Mesothelial cell of epicardium (in vitro differentiated cells): Measurements from ENCODE around the gene RREB1. TPM values are rescaled to one million over a fixed set of nuclear protein-coding genes. Genes with fewer than 3 reads are reported as not detected.

Experiments used
- DNase-seq, 2 experiments: peaks; one replicate each; pipeline ENCODE4 v3.0.0; 2021; ENCODE audit warnings: low spot score in 2 of 2; ENCODE audit not compliant: unreplicated experiment in 2 of 2
- H3K27ac Mint-ChIP-seq: 2 replicates; pipeline ENCODE4 v1.8.0; 2021; ENCODE audit warnings: mixed read lengths
- H3K27me3 Mint-ChIP-seq: 2 replicates; pipeline ENCODE4 v1.8.0; 2021; ENCODE audit warnings: low read depth, mixed read lengths
- H3K36me3 Mint-ChIP-seq: 2 replicates; pipeline ENCODE4 v1.8.0; 2021; ENCODE audit warnings: mixed read lengths
- H3K4me1 Mint-ChIP-seq: 2 replicates; pipeline ENCODE4 v1.8.0; 2021; ENCODE audit warnings: mixed read lengths
- H3K4me3 Mint-ChIP-seq: 2 replicates; pipeline ENCODE4 v1.8.0; 2021; ENCODE audit warnings: mild to moderate bottlenecking, moderate library complexity, mixed read lengths
- H3K9me3 Mint-ChIP-seq: 2 replicates; pipeline ENCODE4 v1.8.0; 2021; ENCODE audit warnings: mixed read lengths
- CTCF ChIP-seq: fragments of 200-600 bp; sonication (generic); IDR thresholded peaks from one replicate; pipeline ENCODE4 v1.5.0; 2021; ENCODE audit warnings: antibody characterized with exemption; ENCODE audit not compliant: unreplicated experiment
- total RNA-seq: library from RNA; stranded (reverse); gene quantifications from 3 replicates; pipeline ENCODE4 v1.2.1, GENCODE V29; 2021

RREB1 gene
- total RNA-seq, 1 donor from 2014 or later = 55.4 TPM

- no peaks in the 10 kb centered on the region for H3K27me3 Mint-ChIP-seq
- H3K9me3 Mint-ChIP-seq = no peaks in the 10 kb centered on the region
- no peak for DNase-seq
- H3K27ac Mint-ChIP-seq = peak overlapping the region; percentile 87
- no peak overlapping the region for H3K4me3 Mint-ChIP-seq
- TF ChIP-seq CTCF = no peak
- no peaks in the 10 kb centered on the region for H3K36me3 Mint-ChIP-seq
- peaks cover 79% of the 10 kb centered on the region for H3K4me1 Mint-ChIP-seq
Measured at GRCh38 chr6:7151381-7151780, 43.6 kb downstream of the RREB1 start.

- H3K9me3 Mint-ChIP-seq = no peaks in the 10 kb centered on the region
- DNase-seq = no peak
- no peak for TF ChIP-seq CTCF
- peaks cover 71% of the 10 kb centered on the region for H3K4me1 Mint-ChIP-seq
- H3K27ac Mint-ChIP-seq = peak overlapping the region; percentile 87
- H3K4me3 Mint-ChIP-seq = no peak overlapping the region
- H3K27me3 Mint-ChIP-seq = no peaks in the 10 kb centered on the region
- no peaks in the 10 kb centered on the region for H3K36me3 Mint-ChIP-seq
Measured at GRCh38 chr6:7152462-7152861, 44.7 kb downstream of the RREB1 start.

GRCh38 chr6:7153789-7154188 is 46.0 kb downstream of the RREB1 start:
- H3K4me3 Mint-ChIP-seq = no peak overlapping the region
- no peak for TF ChIP-seq CTCF
- H3K27me3 Mint-ChIP-seq = no peaks in the 10 kb centered on the region
- peaks cover 72% of the 10 kb centered on the region for H3K4me1 Mint-ChIP-seq
- H3K9me3 Mint-ChIP-seq = no peaks in the 10 kb centered on the region
- no peak for DNase-seq
- peak overlapping the region; percentile 54 for H3K27ac Mint-ChIP-seq
- H3K36me3 Mint-ChIP-seq = peaks cover 3% of the 10 kb centered on the region

GRCh38 chr6:7154341-7155139 is 46.8 kb downstream of the RREB1 start:
- no peak for TF ChIP-seq CTCF
- no peaks in the 10 kb centered on the region for H3K9me3 Mint-ChIP-seq
- H3K27me3 Mint-ChIP-seq = no peaks in the 10 kb centered on the region
- peaks cover 3% of the 10 kb centered on the region for H3K36me3 Mint-ChIP-seq
- DNase-seq = no peak
- H3K27ac Mint-ChIP-seq = peak overlapping the region; percentile 54
- peaks cover 78% of the 10 kb centered on the region for H3K4me1 Mint-ChIP-seq
- no peak overlapping the region for H3K4me3 Mint-ChIP-seq

GRCh38 chr6:7155871-7156579 is 48.3 kb downstream of the RREB1 start:
- peaks cover 70% of the 10 kb centered on the region for H3K4me1 Mint-ChIP-seq
- DNase-seq = no peak
- H3K9me3 Mint-ChIP-seq = no peaks in the 10 kb centered on the region
- H3K36me3 Mint-ChIP-seq = peaks cover 3% of the 10 kb centered on the region
- no peaks in the 10 kb centered on the region for H3K27me3 Mint-ChIP-seq
- H3K4me3 Mint-ChIP-seq = no peak overlapping the region
- peak overlapping the region; percentile 90 for H3K27ac Mint-ChIP-seq
- no peak for TF ChIP-seq CTCF
